ENCODE data around the gene COL1A2.

DNA sequence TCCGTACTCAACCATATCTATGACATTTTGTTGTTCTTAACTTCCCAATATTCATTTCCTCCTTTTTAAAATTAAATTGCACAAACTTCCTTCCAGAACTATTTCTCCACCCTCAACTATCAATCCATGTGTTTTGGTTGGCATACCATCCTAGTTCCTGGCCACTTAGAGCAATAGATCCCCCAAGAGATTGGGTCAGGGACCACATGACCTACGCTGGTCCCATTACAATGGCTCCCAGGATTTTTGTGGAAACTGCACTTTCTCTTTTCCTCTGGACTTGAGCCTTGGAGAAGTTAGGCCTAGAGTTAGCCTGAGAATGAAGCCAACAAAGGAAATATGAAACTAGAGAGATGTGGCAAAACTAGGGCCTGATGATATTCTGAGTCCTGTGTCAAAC, 59.2 kb downstream of the COL1A2 start:
- TF ChIP-seq, protein P1, sequence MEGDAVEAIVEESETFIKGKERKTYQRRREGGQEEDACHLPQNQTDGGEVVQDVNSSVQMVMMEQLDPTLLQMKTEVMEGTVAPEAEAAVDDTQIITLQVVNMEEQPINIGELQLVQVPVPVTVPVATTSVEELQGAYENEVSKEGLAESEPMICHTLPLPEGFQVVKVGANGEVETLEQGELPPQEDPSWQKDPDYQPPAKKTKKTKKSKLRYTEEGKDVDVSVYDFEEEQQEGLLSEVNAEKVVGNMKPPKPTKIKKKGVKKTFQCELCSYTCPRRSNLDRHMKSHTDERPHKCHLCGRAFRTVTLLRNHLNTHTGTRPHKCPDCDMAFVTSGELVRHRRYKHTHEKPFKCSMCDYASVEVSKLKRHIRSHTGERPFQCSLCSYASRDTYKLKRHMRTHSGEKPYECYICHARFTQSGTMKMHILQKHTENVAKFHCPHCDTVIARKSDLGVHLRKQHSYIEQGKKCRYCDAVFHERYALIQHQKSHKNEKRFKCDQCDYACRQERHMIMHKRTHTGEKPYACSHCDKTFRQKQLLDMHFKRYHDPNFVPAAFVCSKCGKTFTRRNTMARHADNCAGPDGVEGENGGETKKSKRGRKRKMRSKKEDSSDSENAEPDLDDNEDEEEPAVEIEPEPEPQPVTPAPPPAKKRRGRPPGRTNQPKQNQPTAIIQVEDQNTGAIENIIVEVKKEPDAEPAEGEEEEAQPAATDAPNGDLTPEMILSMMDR (conservative IDR thresholded peaks at IDR 0.05 in 1 of 2, IDR thresholded peaks at IDR 0.05 in 1 of 2; ENCODE audit: low read depth in 1 of 2, low read length in 2 of 2) = no peak
- TF ChIP-seq EZH2 (IDR thresholded peaks at IDR 0.05; ENCODE audit: low read length, missing control alignments) = no peak

Data from fibroblast of lung (primary cell).